AG09309 (cell line): ENCODE data around the gene VNN1.

Source experiments
- DNase-seq: peaks from one replicate; pipeline ENCODE4 v3.0.0-alpha.2; 2010; ENCODE audit warnings: low read depth
- H3K4me3 ChIP-seq: 2 replicates; pipeline ENCODE4 v1.5.1; 2011; ENCODE audit warnings: mild to moderate bottlenecking, low read depth, low read length, moderate library complexity; ENCODE audit not compliant: control insufficient read depth
- TF ChIP-seq, protein P1 (sequence below): IDR thresholded peaks from 2 replicates; pipeline ENCODE4 v1.5.1; 2011; ENCODE audit warnings: mild to moderate bottlenecking, low read depth, low read length, inconsistent platforms; ENCODE audit not compliant: insufficient read depth, control insufficient read depth; ENCODE audit errors: missing control alignments

Gene VNN1, protein sequence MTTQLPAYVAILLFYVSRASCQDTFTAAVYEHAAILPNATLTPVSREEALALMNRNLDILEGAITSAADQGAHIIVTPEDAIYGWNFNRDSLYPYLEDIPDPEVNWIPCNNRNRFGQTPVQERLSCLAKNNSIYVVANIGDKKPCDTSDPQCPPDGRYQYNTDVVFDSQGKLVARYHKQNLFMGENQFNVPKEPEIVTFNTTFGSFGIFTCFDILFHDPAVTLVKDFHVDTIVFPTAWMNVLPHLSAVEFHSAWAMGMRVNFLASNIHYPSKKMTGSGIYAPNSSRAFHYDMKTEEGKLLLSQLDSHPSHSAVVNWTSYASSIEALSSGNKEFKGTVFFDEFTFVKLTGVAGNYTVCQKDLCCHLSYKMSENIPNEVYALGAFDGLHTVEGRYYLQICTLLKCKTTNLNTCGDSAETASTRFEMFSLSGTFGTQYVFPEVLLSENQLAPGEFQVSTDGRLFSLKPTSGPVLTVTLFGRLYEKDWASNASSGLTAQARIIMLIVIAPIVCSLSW

DNA sequence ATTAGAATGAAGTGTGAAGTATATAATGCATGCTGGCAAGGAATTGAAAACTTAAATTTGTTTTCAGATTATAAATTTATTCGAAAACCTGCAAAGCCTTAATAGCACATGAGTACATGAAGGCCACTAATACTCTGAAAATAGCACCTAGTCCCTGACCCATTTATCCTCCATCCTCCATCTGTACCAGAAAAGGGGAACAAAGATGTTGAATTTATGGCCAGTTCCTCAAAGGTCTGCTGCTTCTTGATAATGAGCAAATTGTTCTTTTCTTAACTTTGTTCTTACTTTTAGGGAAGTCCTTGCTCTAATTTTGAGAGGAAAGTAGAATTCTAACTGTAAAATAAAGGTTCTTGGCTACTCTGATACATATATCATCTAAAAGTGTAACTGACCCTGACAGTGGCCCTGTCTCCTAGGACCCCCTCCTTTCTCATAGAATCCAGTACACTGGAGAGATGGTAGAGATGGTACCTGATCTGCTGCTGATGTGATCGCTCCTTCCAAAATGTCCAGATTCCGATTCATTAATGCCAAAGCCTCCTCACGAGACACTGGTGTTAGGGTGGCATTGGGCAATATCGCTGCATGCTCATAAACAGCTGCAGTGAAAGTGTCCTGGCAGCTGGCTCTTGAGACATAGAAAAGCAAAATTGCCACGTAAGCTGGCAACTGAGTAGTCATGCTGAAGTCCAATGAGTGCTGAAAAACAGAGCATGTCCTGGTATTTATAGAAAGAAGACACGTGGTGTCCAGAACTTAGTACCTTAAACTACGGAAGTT is at the start of gene VNN1:
Gene VNN1, minus strand, starts transcription at position 704 of the 783 bp plus-strand sequence. Its CDS starts 20 bp downstream, at position 684.
- DNase-seq, result no peak
- TF ChIP-seq, protein P1, sequence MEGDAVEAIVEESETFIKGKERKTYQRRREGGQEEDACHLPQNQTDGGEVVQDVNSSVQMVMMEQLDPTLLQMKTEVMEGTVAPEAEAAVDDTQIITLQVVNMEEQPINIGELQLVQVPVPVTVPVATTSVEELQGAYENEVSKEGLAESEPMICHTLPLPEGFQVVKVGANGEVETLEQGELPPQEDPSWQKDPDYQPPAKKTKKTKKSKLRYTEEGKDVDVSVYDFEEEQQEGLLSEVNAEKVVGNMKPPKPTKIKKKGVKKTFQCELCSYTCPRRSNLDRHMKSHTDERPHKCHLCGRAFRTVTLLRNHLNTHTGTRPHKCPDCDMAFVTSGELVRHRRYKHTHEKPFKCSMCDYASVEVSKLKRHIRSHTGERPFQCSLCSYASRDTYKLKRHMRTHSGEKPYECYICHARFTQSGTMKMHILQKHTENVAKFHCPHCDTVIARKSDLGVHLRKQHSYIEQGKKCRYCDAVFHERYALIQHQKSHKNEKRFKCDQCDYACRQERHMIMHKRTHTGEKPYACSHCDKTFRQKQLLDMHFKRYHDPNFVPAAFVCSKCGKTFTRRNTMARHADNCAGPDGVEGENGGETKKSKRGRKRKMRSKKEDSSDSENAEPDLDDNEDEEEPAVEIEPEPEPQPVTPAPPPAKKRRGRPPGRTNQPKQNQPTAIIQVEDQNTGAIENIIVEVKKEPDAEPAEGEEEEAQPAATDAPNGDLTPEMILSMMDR, result no peak

DNA sequence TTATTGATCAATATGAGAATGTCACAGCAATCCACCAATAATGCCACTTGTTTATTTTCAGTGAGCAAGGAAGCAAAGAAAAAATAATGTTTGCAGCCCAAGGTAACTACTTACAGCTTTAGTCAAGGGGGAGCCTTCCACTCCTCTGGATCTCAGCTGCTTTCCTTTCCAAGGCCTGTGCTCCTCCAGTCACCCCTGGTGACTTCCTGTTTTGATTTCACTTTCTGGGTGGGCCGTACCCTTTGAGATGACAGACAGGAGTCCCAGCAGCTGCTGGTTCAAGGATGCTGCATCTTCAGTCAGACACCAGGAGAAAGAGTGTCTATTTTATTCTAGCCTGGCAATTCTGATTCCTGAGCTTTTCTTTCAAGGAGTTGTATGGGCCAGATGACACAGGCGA is 49.4 kb upstream of the VNN1 start:
- TF ChIP-seq, protein P1, result no peak
- H3K4me3 ChIP-seq, result no peak overlapping the region
- DNase-seq, result no peak

More for the DNA sequence above, at the start of gene VNN1:
- no peak within 1 kb of the TSS for H3K4me3 ChIP-seq

DNA sequence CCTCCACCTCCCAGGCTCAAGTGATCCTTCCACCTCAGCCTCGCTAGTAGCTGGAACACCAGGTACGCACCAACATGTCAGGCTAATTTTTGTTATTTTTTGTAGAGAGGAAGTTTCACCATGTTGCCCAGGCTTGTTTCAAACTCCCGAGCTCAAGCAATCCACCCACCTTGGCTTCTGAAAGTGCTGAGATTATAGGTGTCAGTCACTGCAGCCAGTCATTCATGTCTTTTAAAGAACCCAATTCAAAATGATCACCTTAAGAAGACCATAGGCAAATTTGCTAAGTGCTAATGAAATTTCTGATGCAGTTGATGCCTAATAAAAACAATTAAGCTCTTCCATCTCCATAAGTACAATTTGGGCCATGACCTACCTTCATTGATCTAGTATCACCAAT is 46.4 kb upstream of the VNN1 start:
- no peak for DNase-seq
- H3K4me3 ChIP-seq, result no peak overlapping the region
- TF ChIP-seq, protein P1, result no peak

DNA sequence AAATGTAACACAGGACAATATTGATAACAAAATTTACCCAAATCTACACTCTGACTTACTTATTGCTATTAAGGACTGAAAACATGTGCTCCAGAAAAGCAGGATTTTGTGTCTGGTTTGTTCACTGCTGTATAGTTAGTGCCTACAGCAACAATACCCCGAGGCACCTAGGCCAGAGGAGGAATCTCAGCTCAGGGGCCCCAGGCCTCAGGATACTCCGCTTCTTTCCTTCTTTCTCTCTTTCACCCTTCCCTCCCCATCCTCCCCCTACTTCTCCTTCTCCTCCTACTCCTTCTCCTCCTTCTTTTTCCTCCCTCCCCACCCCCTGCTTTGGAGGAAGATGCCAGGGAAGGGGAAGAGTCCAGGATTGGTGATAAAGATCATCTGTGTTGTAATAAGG is 44.8 kb upstream of the VNN1 start:
- TF ChIP-seq, protein P1, result no peak
- no peak for DNase-seq
- no peak overlapping the region for H3K4me3 ChIP-seq

DNA sequence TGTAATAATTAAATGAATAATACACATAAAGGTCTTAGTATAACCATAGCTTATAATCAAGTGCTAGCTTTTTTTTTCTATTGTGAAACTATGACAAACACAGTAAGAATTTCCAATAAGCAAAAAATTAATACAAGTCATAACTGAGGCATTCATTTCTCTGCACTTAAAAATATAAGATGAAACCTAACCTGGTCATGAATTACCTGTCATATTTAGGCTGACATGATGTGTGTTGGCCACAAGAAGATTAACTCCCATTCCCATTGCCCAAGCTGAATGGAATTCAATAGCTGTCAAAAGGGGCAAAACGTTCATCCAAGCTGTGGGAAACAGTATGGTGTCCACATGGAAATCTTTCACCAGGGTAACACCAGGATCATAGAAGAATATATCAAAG is 38.4 kb upstream of the VNN1 start:
- TF ChIP-seq, protein P1, result no peak
- H3K4me3 ChIP-seq, result no peak overlapping the region
- no peak for DNase-seq

DNA sequence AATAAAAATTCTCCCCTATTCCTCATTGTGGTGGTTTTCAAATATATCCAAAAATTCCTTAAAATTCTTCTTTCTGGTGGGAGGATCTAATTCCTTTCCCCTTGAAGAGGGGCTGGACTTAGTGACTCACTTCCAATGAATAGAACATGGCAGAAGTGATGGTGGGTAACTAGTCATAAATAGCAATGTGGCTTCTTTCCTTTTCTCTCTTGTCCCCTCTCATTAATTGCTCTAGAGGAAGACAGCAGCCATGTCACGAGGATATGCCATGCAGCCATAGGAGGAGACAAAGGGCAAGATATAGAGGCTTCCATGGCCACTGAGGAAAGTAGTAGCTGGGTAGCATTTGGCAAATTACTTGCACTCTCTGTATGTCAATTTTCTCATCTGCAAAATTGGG is 38.0 kb upstream of the VNN1 start:
- no peak overlapping the region for H3K4me3 ChIP-seq
- TF ChIP-seq, protein P1, result no peak
- no peak for DNase-seq
